NOMO-1 treated with dmso at 0.1 percent for 144 hours (cell line): ENCODE measurements around the gene IRAG1.
"Not testable (repeated sequence)": the region's sequence is repeated elsewhere in the genome, so short reads cannot be mapped to it uniquely, and the experiment has no call there.

Source experiments
- DNase-seq: peaks from one replicate; lab custom pipeline; 2025; ENCODE audit not compliant: unreplicated experiment; lab: John Stamatoyannopoulos, UW

IRAG1 gene

DNA sequence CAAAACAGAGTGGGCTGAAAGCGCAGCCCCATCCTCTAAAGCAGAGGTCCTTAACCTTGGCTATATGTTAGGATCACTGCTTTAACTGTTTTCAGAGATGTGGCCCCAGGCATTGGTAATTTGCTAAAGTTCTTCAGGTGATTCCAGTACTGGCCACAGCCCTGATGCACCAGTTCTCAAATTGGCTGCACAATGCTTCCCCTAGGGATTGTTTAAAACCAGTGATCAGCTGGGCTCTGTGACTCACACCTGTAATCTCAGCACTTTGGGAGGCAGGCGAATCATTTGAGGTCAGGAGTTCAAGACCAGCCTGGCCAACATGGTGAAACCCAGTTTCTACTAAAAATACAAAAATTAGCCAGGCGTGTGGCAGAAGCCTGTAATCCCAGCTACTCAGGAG is 8.4 kb upstream of the IRAG1 start:
- DNase-seq: no peak

DNA sequence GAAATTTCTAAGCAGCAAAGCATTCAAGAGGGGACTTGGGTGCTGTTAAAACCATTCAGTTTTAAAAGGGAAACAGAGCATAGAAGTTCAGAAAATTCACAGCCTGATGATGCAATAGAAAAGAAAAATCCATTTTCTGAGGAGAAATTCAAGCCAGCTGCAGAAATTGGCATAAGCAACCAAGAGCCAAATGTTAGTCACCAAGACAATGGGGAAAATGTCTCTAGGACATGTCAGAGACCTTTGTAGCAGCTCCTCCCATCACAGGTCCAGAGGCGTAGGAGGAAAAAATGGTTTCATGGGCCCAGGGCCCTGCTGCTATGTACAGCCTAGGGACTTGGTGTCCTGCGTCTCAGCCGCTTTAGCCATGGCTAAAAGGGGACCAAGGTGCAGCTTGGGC is 5.5 kb upstream of the IRAG1 start:
- no peak for DNase-seq

DNA sequence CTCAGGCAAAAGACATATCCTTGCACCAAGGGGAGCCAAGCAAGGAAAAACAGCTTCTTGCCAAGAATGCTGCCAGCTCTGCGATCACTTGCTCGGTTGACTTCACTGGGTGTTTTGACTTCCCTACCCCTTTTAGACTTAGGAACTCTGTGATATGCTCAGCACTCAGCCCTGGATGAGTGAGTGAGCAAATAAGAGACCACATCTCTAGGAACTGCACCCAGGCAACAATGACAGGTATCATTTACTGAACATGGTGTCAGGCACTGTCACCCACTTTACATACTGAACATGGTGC is 3.7 kb upstream of the IRAG1 start:
- DNase-seq: no peak

DNA sequence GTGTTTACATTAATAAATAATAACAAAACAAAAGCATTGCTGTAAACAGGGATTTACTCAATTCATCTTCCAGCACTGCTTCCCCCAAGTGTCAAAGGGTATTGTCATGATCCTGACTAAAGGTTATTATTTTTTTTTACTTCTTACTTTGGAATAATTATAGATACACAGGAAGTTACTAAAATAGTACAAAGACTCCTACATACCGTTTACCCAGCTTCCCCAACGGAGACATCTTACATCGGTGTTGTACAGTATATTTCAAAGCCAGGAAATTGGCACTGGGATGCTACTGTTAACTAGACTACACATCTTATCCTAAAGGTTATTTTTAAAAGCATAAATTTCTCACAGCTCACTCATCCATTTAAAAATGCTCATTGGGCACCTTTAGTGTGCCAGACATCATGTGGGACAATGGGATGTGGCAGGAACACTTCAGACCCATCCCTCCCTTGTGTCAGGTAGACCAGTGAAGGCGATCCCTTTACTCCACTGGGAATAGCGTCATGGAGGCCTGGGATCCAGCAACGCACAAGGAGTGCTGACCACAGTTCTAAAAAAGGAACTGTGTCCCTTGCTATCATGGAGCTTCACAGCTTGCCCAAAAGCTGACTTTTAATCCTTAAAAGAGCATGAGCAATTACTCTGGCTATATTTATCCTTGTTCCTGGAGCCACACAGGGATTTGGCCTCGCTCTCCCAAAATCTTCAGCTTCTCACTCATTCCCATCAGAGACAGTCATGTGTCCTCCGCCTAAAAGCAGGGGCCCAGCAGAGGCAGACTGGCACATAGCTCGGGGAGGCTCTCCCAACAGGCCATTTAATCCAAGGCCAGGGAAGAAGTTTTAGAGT is 3.1 kb upstream of the IRAG1 start:
- DNase-seq: no peak

DNA sequence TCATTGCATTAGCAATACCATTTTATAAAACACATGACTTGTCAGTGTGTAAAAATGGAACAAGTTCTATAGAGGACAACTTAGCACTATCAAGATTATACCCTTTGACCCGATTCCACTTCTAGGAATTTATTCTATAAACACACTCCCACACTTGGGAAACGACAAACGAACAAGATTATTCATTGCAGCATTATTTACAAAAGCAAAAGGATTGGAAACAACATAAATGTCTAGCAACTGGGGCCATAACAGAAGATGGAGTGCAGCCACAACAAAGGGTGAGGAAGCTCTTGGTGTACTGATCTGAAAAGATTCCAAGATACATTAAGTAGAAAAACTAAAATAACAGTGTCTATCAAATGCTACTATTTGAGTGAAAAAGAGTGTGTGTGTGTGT is 2.3 kb upstream of the IRAG1 start:
- no peak for DNase-seq

DNA sequence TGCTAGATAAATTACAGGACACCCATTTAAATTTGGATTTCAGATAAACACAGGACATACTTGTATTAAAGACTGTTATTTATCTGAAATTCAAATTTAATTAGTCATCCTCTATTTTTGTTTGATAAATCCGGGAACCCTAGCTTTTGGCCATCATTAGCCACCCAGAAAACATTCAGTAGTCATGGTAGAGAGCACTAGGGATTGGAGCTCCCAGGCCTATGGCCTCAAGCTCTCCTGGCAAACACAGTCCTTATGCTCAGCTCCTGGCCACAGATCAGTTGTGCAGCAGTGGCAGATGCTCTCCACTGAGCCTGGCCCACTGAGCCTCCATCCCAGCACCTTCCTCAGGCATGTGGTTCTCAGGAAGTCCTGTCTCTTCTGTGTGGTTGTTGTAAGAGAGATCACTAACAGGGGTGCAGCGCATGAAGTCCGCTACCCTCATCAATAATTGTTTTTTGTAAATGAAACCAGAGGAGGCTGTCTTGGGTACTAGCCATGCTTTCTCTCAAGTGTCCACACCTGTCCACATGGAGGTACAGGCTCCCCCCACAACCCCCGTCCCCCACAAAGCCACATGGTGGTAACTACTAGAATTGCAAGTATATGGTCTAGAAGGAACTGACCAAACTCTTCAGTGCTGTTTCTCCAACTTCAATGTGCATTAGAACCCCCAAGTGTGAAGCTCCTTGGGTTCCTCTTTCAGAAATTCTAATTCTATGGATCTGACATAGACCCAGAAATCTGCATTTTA is 1.1 kb upstream of the IRAG1 start:
- DNase-seq: no peak

DNA sequence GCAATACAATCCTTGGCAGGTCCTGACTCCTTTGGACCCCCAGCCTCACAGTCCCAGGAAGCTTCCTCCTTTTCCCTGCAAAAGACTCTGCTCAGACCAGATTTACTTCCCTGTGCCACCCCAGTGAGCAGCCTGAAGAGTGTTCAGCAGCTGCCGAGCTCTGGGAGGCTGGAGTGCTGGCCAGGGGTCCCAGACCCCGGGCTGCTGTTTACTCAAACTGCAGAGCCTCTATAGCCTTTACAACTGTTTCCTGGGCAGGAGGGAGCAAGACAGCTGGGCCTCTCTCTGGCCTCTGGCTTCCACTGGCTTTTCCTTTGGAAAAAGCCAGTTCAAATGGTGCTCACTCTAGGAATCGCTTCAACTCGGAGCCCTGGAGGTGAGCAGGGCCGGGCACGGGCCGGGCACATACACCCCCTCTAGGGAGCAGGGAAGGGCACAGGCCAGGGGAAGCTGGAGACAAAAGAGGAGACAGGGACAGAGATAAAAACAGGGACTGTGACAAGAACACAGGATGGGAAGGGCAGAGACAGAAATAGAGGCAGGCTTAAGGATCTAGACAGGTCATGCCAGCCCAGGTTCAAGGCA is 932 bp downstream of the IRAG1 start:
- DNase-seq: no peak

DNA sequence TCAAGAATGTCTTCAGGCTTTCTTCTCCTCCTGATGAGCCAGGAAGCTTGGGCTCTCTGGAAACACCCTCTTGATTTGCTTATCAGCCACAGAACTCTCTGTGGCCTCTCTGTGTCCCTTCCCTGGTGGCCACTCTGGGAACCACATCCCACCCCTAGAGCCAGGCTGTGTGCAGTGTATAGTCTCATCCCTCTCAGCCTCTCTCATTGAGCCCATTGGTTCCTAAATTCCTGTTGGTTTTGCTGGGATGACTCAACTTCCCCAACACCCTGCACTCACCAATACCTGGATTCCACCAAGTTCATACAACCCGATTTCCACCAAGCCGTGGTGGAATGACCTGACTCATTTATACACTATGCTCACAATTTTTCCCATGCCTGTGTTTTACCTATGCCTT is 5.2 kb downstream of the IRAG1 start:
- no peak for DNase-seq

DNA sequence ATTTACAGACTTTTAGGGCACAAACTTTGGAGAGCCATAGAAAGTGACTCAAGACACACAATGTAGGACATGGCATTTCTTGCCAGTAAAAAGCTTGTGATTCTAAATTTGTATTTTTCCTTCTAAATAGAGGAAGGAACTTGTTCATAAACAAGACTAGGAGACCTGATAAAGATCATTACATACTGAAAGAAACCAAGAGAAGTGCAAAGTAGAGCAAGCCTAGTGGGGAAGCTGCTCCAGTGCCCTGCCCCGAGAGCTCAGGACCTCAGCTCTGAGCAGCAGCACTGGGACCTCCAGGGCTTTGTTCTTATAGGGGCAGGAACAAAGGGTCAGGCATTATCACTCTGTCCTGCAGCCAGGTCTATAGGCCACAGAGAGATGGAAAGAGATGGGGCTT is 7.2 kb downstream of the IRAG1 start:
- DNase-seq: no peak

DNA sequence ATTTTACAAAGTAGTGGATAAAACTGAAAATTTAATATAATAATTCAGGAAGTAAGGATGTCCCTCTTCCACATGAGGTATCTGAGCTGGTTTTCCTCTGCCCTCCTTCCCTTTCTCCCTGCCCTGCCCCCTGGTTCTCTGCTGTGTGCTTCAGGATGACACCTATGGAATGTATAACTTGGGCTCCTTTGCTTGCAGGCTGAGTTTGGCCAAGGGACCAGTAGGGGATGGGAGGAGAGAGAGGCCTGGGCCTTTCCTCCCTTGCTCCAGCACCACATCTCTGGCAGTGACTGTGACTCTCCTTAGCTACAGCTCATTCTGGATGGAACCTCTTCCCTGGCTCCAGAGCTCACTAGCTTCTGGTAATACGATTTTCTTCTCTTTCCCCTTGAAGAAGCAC is 10.1 kb downstream of the IRAG1 start:
- no peak for DNase-seq

DNA sequence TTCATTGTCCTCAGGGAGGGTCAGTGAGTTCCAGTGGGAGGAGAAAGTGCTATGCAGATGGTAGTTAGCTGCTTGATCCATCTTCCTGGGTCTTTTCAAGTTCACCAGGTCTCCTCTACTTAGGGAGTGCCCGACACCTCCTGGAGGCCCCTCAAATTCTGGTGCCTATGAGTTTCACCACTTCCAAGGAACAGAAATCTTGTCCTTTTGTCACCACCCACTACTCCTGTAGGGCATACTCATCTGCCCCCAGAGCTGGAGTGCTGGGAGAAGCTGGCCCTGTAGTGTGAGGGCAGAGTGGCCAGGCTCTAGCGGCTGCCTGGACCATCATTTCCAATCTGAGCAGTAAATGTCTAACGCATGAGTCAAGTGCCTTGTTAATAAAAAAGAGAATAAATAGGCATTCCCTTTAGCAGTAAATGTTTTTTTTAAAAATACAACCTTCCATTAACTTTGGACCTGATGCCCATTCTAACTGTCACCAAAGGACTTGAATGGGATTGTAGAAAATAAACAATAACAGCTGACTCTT is 12.5 kb downstream of the IRAG1 start:
- DNase-seq: no peak

DNA sequence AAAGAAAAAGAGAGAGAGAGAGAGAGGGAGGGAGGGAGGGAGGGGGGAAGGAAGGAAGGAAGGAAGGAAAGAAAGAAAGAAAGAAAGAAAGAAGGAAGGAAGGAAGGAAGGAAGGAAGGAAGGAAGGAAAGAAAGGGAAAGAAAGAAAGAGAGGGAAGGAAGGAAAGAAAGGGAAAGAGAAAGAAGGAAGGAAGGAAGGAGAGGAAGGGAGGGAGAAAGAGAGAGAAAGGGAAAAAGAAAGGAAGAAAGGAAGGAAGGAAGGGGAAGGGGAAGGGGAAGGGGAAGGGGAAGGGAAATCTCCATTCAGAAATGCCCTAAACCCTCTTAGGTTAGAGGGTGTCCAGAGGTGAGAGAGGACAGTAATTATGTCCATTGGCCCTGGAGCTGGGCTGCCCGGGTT is 13.3 kb downstream of the IRAG1 start:
- DNase-seq: not testable (repeated sequence)

DNA sequence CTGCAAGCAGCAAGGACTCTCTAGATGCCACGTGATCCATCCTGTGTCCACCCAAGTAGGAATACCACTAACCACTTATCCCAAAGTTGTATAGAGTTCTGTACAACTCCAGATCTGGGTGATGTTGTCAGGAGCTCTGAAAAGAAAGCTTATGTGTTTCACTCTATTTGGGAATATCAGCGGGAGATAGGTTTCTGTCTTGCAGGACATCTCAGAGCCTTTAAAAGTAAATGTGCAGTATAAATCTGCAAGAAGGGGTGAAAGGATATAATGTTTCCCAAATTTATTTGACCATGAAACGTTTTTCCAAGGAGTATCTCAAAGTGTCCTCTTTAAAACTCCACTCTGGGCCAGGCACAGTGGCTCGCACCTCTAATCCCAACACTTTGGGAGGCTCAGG is 13.9 kb downstream of the IRAG1 start:
- DNase-seq: no peak

DNA sequence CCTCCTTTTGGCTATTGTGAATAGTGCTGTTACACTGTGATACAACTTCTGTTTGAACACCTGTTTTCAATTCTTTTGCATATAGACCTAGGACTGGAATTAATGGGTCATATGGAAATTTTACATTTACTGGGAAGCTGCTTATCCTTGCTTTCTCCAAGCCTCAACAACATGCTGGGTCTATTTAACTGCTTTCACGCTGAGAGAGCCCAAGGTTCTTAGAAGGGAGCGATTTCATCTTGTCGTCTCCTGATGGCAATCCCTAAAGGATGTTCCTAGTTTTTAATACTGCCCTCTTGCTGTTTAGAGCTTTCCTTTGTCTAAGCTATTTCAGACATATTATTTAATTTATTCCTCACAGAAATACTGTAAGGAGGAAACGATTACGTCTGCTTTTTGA is 15.5 kb downstream of the IRAG1 start:
- DNase-seq: no peak

DNA sequence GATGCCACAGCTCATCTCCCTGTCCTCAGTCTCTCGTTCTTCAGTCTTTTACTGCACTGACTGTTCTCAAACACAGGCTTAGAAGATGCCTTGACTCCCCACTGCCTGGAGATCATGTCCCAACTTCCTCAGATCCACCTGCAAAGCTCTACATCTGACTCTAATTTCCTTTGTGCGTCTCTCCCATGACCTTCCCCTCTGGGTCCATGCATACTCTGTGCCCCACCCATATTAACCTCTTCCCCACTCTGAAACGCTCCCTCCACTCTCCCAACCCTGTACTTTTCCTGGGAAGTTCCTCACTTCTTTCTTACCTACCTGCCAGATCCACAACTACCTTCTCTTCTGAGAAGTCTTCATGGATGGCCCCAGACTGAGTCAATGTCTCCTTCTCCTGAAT is 16.6 kb downstream of the IRAG1 start:
- DNase-seq: no peak

DNA sequence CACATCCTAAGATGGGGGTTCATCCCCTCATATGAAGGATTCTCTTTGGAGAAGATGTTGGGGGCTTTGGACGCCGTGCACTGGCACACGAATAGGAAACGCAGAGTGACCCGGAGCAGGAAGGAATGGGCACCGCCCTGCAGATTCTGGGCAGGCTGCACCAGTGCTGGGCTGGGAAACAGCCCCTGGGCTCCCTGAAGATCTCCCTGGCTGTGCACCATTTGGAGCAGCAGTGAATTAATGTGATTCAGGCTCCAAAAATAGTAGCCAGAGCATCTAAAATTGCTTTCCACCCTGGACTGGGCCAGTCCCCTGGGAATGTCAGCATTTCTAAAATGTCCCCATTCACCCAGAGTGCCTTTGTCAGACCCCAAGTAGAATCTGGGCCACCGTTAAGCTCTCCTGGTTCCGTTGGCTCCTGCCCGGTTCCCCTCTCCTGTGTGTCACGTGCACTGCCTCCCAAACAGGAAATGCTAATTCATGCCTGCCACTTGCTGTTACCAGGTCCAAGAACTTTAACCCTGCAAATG is 18.6 kb downstream of the IRAG1 start:
- DNase-seq: no peak

DNA sequence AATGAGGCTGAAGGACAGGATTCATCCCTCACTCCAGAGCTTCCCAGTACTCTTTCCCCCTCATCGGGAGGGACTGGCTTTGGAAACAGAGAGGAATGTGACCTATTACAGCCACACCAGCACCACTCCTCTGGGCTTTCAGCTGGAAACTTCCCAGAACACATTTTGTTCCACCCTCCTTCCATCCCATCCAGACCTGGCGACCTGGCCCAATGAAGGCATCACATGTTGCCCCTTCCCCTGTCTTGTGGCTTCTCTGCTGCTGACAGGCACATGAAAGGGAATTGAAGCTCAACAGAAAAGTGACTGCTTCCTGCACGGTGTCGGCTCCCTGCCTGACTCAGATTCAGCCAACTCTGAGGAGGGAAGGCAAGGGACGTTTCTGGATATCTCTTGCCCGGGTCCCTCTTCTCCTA is 19.1 kb downstream of the IRAG1 start:
- DNase-seq: no peak

DNA sequence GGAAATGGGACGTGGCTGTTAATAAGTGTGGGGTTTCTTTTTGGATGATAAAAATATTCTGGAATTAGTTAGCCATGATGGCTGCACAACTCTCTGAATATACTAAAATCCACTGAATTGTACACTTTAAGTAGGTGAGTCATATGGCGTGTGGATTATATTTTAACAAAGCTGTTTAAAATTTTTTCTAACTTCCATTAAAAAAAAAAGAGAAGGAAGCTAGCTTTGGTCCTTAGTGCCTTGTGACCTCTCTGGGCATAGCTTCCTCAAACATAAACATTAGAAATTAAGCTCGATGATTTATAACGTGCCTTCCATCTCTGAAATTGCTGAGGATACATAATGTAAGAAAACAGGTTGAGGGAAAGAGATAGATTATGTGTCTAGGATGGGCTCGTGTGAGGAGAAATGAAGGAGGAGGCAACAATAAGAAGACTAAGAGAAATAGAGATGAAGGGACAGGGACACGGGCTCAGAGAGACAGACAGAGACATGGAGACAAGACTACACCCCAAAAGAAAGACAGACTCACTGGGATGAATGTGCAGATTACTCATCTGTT is 20.0 kb downstream of the IRAG1 start:
- no peak for DNase-seq

DNA sequence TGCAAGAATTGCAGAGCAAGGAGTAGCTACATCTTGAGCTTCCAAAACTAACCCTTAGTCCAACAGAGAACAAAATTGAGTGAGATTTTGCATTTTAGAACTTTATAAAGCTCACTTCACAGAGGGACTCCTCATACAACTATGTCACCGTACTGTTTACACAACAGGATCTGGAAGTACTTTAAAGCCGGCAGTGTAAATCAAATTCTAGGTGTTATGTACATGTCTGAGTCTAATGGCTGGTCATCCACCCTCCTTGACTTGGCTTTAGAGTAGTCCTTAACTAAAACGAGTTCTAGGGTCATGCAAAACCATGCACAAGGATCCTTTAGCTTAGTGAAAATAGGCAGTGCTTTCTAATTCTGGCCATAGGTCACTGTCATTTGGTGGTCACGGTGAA is 23.5 kb downstream of the IRAG1 start:
- no peak for DNase-seq

DNA sequence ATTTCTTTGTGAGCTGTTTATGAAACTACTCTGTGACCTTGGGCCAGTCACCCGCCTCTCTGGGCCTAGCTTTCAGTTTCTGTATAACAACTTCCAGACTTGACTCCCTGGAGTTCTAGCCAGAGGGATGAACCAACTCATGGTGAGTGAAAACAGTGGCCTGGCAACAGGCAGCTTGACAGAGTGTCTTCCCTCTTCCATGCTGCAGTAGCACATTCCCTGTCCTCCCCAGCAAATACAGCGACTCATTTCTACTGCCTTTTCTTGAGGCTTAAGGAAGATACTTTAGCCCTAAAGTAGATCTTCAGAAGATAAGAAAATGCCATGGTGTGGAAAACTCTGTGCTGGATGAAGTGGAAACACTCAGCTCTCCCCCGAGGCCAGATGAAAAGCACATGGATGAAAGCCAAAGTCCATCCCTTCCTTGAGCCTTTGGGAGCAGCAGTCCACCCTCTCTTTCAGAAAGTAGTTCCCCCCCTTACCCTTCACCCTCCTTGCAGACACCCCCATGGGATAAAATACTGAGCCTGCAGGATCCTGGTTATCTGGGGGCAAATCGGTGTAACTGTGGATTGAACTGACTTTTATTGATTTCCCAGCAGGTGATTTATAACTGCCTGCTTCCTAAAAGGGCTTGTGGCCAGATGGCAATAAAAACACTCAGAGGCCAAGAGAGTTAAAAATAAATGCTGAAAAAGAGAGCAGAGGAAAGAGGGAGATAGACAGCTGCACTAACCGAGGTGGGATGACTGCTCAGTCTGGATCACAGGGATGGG is 24.1 kb downstream of the IRAG1 start:
- no peak for DNase-seq

DNA sequence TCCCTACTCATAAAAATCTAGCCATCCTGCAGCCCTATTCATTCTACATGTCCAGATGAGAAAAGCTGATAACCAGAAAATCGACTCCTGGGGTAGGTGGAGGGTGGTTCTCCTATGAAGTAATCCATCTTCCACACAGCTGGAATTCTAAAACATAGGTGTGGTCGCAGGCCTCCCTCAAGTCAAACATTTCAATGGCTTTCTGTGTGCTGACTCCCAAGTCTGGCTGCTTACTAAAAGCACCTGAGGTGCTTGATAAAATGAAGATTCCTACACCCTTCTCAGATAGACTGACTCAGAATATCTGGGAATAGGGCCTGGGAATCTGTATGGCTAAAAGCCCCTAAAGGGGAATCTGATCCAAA is 26.1 kb downstream of the IRAG1 start:
- DNase-seq: no peak
